Measurements from ENCODE around the gene NMU. TPM values are rescaled to one million over a fixed set of nuclear protein-coding genes. Genes with fewer than 3 reads are reported as not detected.
A peak's percentile ranks its signal among the peaks of the same experiment; 100 is the strongest.
"Not testable (repeated sequence)": the region's sequence is repeated elsewhere in the genome, so short reads cannot be mapped to it uniquely, and the experiment has no call there.

NMU gene
- total RNA-seq (2021; fragmentation: NEBNext Ultra II Directional; extraction: Animal tissue kit (Norgen Biotek cat#: 25700)), result not detected
- long read RNA-seq, result 0 reads

DNA sequence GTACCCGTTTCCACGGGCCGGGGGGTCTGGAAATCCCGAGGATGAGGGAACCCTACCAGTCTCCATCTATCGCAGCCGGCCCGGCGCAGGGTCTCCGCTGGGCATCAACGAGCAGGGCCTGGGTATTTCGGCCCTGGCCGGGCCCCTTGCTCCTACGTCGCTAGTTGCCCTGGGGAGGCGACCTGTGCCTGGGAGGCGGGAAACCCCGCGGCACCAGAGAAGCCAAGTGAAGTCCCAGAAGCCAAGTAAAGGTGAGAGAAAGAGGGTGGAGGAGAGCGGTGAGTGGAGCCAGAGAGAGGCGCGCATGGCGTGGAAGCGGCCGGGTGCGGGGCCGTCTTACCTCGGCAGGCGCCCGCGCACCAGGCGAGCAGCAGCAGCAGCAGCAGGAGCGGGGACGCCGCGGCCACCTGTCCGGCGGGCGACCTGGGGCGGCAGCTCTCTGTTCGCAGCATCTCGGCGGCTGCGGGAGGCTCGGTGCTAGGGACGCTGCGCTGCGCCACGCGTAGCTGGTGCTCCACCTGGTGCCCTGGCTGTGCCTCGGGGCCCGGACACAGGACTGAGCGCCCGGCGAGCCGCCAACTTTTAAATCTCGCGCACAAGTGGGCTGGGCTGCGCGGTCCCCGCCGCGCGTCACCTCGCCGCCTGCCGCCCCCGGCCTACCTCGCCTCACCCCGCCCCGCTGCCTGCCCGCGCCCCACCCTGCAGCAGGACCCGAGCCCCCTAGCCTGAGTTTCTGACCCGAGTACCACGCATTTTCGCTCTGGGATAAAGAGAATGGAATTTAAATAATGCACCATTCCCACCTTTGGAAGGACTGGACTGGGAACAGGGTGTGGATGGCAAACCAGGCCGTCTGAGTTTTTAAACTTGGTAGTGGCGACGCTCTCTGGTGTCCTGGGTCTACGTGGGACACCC lies at the start of gene NMU:
TSS of gene NMU (minus strand) at position 558 of the 915 bp plus-strand sequence. CDS start at position 452, 106 bp downstream.
- Mint-ChIP-seq H3K27ac (no peak within 1 kb of the TSS), H3K36me3 (ENCODE audit: low read depth) (no peaks in the 10 kb centered on the region), H3K4me1 (ENCODE audit: low read depth) (peaks cover 6% of the 10 kb centered on the region; the same call in 1 of the 2 replicates), H3K27me3 (ENCODE audit: insufficient read depth) (peaks cover 31% of the 10 kb centered on the region), H3K9me3 (no peaks in the 10 kb centered on the region), H3K4me3 (peak within 1 kb of the TSS; percentile 41)
- no peak for TF ChIP-seq CTCF (IDR thresholded peaks at IDR 0.05)
- DNase-seq, result no peak

DNA sequence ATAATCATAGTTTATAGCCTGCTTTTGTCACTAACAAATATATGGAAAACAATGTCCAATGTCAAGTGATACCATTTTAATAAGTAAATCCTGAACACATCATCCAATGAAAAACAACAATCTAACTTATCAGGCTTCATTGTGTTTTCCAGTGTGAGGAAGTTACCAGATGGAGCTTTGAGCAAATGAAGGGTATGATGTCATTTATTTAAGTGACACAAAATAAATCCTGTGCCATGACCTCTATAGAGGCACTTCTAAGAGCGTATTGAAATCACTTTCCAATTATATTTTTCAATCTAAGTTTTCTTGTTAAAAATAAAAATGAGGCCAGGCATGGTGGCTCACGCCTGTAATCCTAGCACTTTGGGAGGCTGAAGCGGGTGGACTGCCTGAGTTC lies 48.2 kb upstream of the NMU start:
- no peak for DNase-seq
- no peak overlapping the region for H3K4me3 Mint-ChIP-seq
- no peak for TF ChIP-seq CTCF (IDR thresholded peaks at IDR 0.05)
- no peaks in the 10 kb centered on the region for H3K4me1 Mint-ChIP-seq (ENCODE audit: low read depth)
- H3K27me3 Mint-ChIP-seq (ENCODE audit: insufficient read depth), result peaks cover 2% of the 10 kb centered on the region
- no peak overlapping the region for H3K27ac Mint-ChIP-seq
- no peaks in the 10 kb centered on the region for H3K9me3 Mint-ChIP-seq
- no peaks in the 10 kb centered on the region for H3K36me3 Mint-ChIP-seq (ENCODE audit: low read depth)

GRCh38 chr4:55682797-55683196 lies 46.7 kb upstream of the NMU start:
- H3K4me1 Mint-ChIP-seq (ENCODE audit: low read depth); H3K9me3 Mint-ChIP-seq; H3K36me3 Mint-ChIP-seq (ENCODE audit: low read depth); DNase-seq; H3K4me3 Mint-ChIP-seq; H3K27me3 Mint-ChIP-seq (ENCODE audit: insufficient read depth); H3K27ac Mint-ChIP-seq: not testable (repeated sequence)

DNA sequence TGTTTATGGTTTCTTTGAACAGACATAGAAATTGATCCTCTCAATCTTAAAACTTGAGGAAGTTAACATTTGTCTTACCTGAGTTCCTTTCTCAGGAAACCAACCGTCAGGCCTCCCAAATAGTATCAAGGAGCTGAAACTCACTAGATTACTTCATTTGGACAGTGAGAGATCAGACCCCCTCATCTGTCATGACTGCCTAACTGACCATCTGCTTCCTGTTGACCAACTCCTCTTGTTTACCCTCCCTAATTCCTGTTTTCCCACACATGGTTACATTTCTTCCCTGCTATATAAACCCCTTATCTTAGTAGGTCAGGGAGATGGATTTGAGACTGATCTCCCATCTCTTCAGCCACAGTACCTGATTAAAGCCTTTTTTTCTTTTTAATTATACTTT lies 46.2 kb upstream of the NMU start:
- no peak for TF ChIP-seq CTCF (IDR thresholded peaks at IDR 0.05)
- Mint-ChIP-seq H3K27ac (no peak overlapping the region), H3K9me3 (no peaks in the 10 kb centered on the region), H3K27me3 (ENCODE audit: insufficient read depth) (peaks cover 2% of the 10 kb centered on the region), H3K36me3 (ENCODE audit: low read depth) (no peaks in the 10 kb centered on the region), H3K4me1 (ENCODE audit: low read depth) (no peaks in the 10 kb centered on the region), H3K4me3 (no peak overlapping the region)
- no peak for DNase-seq

GRCh38 chr4:55681430-55681829 lies 45.3 kb upstream of the NMU start:
- H3K4me1 Mint-ChIP-seq (ENCODE audit: low read depth), result no peaks in the 10 kb centered on the region
- H3K4me3 Mint-ChIP-seq, result no peak overlapping the region
- no peaks in the 10 kb centered on the region for H3K9me3 Mint-ChIP-seq

More at GRCh38 chr4:55681430-55681829, 45.3 kb upstream of the NMU start:
- Mint-ChIP-seq H3K27ac (no peak overlapping the region), H3K27me3 (ENCODE audit: insufficient read depth) (peaks cover 2% of the 10 kb centered on the region), H3K36me3 (ENCODE audit: low read depth) (no peaks in the 10 kb centered on the region)
- no peak for TF ChIP-seq CTCF (IDR thresholded peaks at IDR 0.05)
- no peak for DNase-seq
